Uterus (tissue), 2 donors: ENCODE results near the gene HRK.

ENCODE experiments used
- CTCF ChIP-seq, 4 experiments: fragments of 200-600 bp in 2 of 4; fragments of 450-650 bp in 2 of 4; sonication (generic) in 2 of 4; IDR thresholded peaks; one replicate each; pipeline ENCODE4 v1.5.1; 2016 to 2019; ENCODE audit warnings: antibody characterized with exemption in 4 of 4, mild to moderate bottlenecking in 2 of 4, moderate library complexity in 1 of 4
- POLR2A ChIP-seq, 2 donors: fragments of 450-650 bp; IDR thresholded peaks; one replicate each; pipeline ENCODE4 v1.6.1; 2016; ENCODE audit warnings: antibody characterized with exemption in 2 of 2, mild to moderate bottlenecking in 1 of 2, moderate library complexity in 1 of 2

GRCh38 chr12:116863275-116863767 lies 17.9 kb downstream of the HRK start:
- no peak for TF ChIP-seq CTCF (IDR thresholded peaks at IDR 0.05)
- no peak for TF ChIP-seq POLR2A (IDR thresholded peaks at IDR 0.05)
